ENCODE results near the gene PPP2R1A.

- no peak for TF ChIP-seq CTCF (IDR thresholded peaks at IDR 0.05)
- TF ChIP-seq POLR2A (IDR thresholded peaks at IDR 0.05): no peak
Measured at GRCh38 chr19:52191951-52192350, 2.1 kb downstream of the PPP2R1A start.

Measured in lower leg skin (tissue), 3 donors.